ENCODE data around the gene CKAP4.

- TF ChIP-seq POLR2A (IDR thresholded peaks at IDR 0.05; ENCODE audit: low read length) = no peak
- TF ChIP-seq GATA1 (IDR thresholded peaks at IDR 0.05; ENCODE audit: low read depth, low read length) = no peak
Measured at GRCh38 chr12:106297075-106297474, 49.3 kb upstream of the CKAP4 start.

Measured in erythroblast (primary cell).